Raji (cell line): Measurements from ENCODE around the gene RNF220.

Source experiments
- POLR2A ChIP-seq: IDR thresholded peaks from 2 replicates; pipeline ENCODE4 v1.6.1; 2011; ENCODE audit warnings: low read depth, low read length, control low read depth; ENCODE audit not compliant: insufficient read depth

Gene RNF220

GRCh38 chr1:44417351-44418021 lies 12.4 kb downstream of the RNF220 start:
- no peak for TF ChIP-seq POLR2A

GRCh38 chr1:44418022-44418673 lies 13.1 kb downstream of the RNF220 start:
- no peak for TF ChIP-seq POLR2A

GRCh38 chr1:44419901-44420300 lies 14.8 kb downstream of the RNF220 start:
- no peak for TF ChIP-seq POLR2A

GRCh38 chr1:44420535-44420934 lies 15.5 kb downstream of the RNF220 start:
- no peak for TF ChIP-seq POLR2A

- TF ChIP-seq POLR2A: no peak
Measured at GRCh38 chr1:44421446-44421884, 16.4 kb downstream of the RNF220 start.

- no peak for TF ChIP-seq POLR2A
Measured at GRCh38 chr1:44422161-44422560, 17.1 kb downstream of the RNF220 start.

GRCh38 chr1:44423591-44424537 lies 18.8 kb downstream of the RNF220 start:
- TF ChIP-seq POLR2A: no peak

- no peak for TF ChIP-seq POLR2A
Measured at GRCh38 chr1:44424747-44425146, 19.7 kb downstream of the RNF220 start.

- no peak for TF ChIP-seq POLR2A
Measured at GRCh38 chr1:44425341-44426082, 20.5 kb downstream of the RNF220 start.

- no peak for TF ChIP-seq POLR2A
Measured at GRCh38 chr1:44431861-44432260, 26.8 kb downstream of the RNF220 start.

GRCh38 chr1:44433209-44433608 lies 28.2 kb downstream of the RNF220 start:
- no peak for TF ChIP-seq POLR2A

GRCh38 chr1:44436401-44437106 lies 31.5 kb downstream of the RNF220 start:
- TF ChIP-seq POLR2A: no peak

- TF ChIP-seq POLR2A: no peak
Measured at GRCh38 chr1:44437107-44437716, 32.2 kb downstream of the RNF220 start.

GRCh38 chr1:44442791-44443190 lies 37.7 kb downstream of the RNF220 start:
- TF ChIP-seq POLR2A: no peak

GRCh38 chr1:44447051-44447810 lies 42.2 kb downstream of the RNF220 start:
- no peak for TF ChIP-seq POLR2A
